Measurements from ENCODE around the gene DYSF.

DNA sequence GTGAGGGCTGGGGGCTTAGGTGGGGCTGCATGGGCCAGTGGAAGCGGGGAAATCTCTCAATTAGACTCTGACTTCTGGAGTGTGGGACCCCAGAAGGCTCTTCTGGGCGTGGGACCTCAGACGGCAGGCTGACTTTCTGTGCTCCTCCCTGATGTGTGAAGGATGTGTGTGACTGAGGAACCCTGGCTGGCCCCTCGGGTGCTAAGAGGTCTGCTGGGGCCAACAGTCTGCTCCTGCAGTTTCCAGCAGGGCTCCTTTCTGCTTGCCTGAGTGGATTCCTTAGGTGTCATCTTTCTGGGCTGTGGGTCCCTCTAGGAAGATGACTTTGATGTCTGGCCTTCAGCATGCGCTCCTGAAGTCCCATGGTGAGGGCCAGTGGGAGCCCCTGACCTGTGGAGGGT, 167.5 kb downstream of the DYSF start:
- TF ChIP-seq, protein P1, sequence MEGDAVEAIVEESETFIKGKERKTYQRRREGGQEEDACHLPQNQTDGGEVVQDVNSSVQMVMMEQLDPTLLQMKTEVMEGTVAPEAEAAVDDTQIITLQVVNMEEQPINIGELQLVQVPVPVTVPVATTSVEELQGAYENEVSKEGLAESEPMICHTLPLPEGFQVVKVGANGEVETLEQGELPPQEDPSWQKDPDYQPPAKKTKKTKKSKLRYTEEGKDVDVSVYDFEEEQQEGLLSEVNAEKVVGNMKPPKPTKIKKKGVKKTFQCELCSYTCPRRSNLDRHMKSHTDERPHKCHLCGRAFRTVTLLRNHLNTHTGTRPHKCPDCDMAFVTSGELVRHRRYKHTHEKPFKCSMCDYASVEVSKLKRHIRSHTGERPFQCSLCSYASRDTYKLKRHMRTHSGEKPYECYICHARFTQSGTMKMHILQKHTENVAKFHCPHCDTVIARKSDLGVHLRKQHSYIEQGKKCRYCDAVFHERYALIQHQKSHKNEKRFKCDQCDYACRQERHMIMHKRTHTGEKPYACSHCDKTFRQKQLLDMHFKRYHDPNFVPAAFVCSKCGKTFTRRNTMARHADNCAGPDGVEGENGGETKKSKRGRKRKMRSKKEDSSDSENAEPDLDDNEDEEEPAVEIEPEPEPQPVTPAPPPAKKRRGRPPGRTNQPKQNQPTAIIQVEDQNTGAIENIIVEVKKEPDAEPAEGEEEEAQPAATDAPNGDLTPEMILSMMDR (conservative IDR thresholded peaks at IDR 0.05; ENCODE audit: low read length) = no peak
- TF ChIP-seq EZH2phosphoT487 (IDR thresholded peaks at IDR 0.05; ENCODE audit: borderline replicate concordance, low read depth, low read length) = no peak
